Measurements from ENCODE around the gene GSK3B. TPM values are rescaled to one million over a fixed set of nuclear protein-coding genes. Genes with fewer than 3 reads are reported as not detected.

GSK3B gene
- total RNA-seq, 1 experiment from 2014 or later: 56.4 TPM

GRCh38 chr3:120113128-120114116, 19.2 kb upstream of the GSK3B start:
- no peak for DNase-seq
- no peaks in the 10 kb centered on the region for H3K4me1 ChIP-seq
- H3K36me3 ChIP-seq: no peaks in the 10 kb centered on the region
- no peaks in the 10 kb centered on the region for H3K27me3 ChIP-seq
- H3K4me3 ChIP-seq: no peak overlapping the region
- H3K27ac ChIP-seq: no peak overlapping the region
- 0 out of 2 replicates have a peak, but pooled peaks cover 5% of the 10 kb centered on the region for H3K9me3 ChIP-seq (replicated peaks)

- H3K27ac ChIP-seq: no peak overlapping the region
- no peaks in the 10 kb centered on the region for H3K27me3 ChIP-seq
- H3K9me3 ChIP-seq (replicated peaks): no peaks in the 10 kb centered on the region
- H3K36me3 ChIP-seq: no peaks in the 10 kb centered on the region
- H3K4me1 ChIP-seq: no peaks in the 10 kb centered on the region
- no peak for DNase-seq
- no peak overlapping the region for H3K4me3 ChIP-seq
Observed at GRCh38 chr3:120111898-120112297, 17.7 kb upstream of the GSK3B start.

- Histone ChIP-seq H3K9me3 (replicated peaks) (no peaks in the 10 kb centered on the region), H3K36me3 (0 out of 2 replicates have a peak, but pooled peaks cover 3% of the 10 kb centered on the region), H3K4me3 (no peak overlapping the region), H3K4me1 (no peaks in the 10 kb centered on the region), H3K27me3 (no peaks in the 10 kb centered on the region), H3K27ac (no peak overlapping the region)
- DNase-seq: no peak
Observed at GRCh38 chr3:120103276-120103675, 9.0 kb upstream of the GSK3B start.

GRCh38 chr3:120102674-120103073, 8.4 kb upstream of the GSK3B start:
- H3K4me3 ChIP-seq: no peak overlapping the region
- no peaks in the 10 kb centered on the region for H3K4me1 ChIP-seq
- no peaks in the 10 kb centered on the region for H3K27me3 ChIP-seq
- no peak overlapping the region for H3K27ac ChIP-seq
- 0 out of 2 replicates have a peak, but pooled peaks cover 3% of the 10 kb centered on the region for H3K36me3 ChIP-seq
- no peaks in the 10 kb centered on the region for H3K9me3 ChIP-seq (replicated peaks)
- DNase-seq: no peak

GRCh38 chr3:120102232-120102631, 8.0 kb upstream of the GSK3B start:
- Histone ChIP-seq H3K9me3 (replicated peaks) (no peaks in the 10 kb centered on the region), H3K27me3 (no peaks in the 10 kb centered on the region), H3K27ac (no peak overlapping the region), H3K36me3 (peaks cover 3% of the 10 kb centered on the region; the same call in 1 of the 2 replicates), H3K4me3 (no peak overlapping the region), H3K4me1 (no peaks in the 10 kb centered on the region)
- no peak for DNase-seq

GRCh38 chr3:120101624-120102023, 7.4 kb upstream of the GSK3B start:
- Histone ChIP-seq H3K27ac (no peak overlapping the region), H3K27me3 (no peaks in the 10 kb centered on the region), H3K36me3 (peaks cover 3% of the 10 kb centered on the region; the same call in 1 of the 2 replicates), H3K9me3 (replicated peaks) (no peaks in the 10 kb centered on the region), H3K4me3 (no peak overlapping the region), H3K4me1 (no peaks in the 10 kb centered on the region)
- no peak for DNase-seq

- no peaks in the 10 kb centered on the region for H3K27me3 ChIP-seq
- H3K4me3 ChIP-seq: no peak overlapping the region
- DNase-seq: no peak
- peaks cover 3% of the 10 kb centered on the region; the same call in 1 of the 2 replicates for H3K36me3 ChIP-seq
- H3K9me3 ChIP-seq (replicated peaks): no peaks in the 10 kb centered on the region
- H3K4me1 ChIP-seq: no peaks in the 10 kb centered on the region
- H3K27ac ChIP-seq: no peak overlapping the region
Observed at GRCh38 chr3:120100711-120101110, 6.5 kb upstream of the GSK3B start.

GRCh38 chr3:120098710-120099109, 4.5 kb upstream of the GSK3B start:
- H3K9me3 ChIP-seq (replicated peaks): no peaks in the 10 kb centered on the region
- H3K4me1 ChIP-seq: no peaks in the 10 kb centered on the region
- no peak for DNase-seq
- H3K27me3 ChIP-seq: no peaks in the 10 kb centered on the region
- no peak overlapping the region for H3K4me3 ChIP-seq
- H3K36me3 ChIP-seq: peaks cover 3% of the 10 kb centered on the region; the same call in 1 of the 2 replicates
- H3K27ac ChIP-seq: no peak overlapping the region

- Histone ChIP-seq H3K9me3 (replicated peaks) (no peaks in the 10 kb centered on the region), H3K4me3 (peak overlapping the region; percentile 74), H3K4me1 (no peaks in the 10 kb centered on the region), H3K36me3 (no peaks in the 10 kb centered on the region; the same call in 1 of the 2 replicates), H3K27me3 (no peaks in the 10 kb centered on the region), H3K27ac (peak overlapping the region; percentile 99)
- DNase-seq: peak; percentile 17 to 61
Observed at GRCh38 chr3:120095979-120096426, 1.8 kb upstream of the GSK3B start.

- H3K4me3 ChIP-seq: peak overlapping the region; percentile 74
- H3K27ac ChIP-seq: peak overlapping the region; percentile 99
- 0 out of 2 replicates have a peak, but pooled peaks cover 3% of the 10 kb centered on the region for H3K4me1 ChIP-seq
- no peaks in the 10 kb centered on the region for H3K27me3 ChIP-seq
- H3K36me3 ChIP-seq: no peaks in the 10 kb centered on the region; the same call in 1 of the 2 replicates
- no peaks in the 10 kb centered on the region for H3K9me3 ChIP-seq (replicated peaks)
- DNase-seq: peak; percentile 93 to 94
Observed at GRCh38 chr3:120095226-120095978, 1.2 kb upstream of the GSK3B start.

GRCh38 chr3:120094776-120095225, 554 bp upstream of the GSK3B start:
- H3K9me3 ChIP-seq (replicated peaks): no peaks in the 10 kb centered on the region
- peak; percentile 99 to 100 for DNase-seq
- peak overlapping the region; percentile 74 for H3K4me3 ChIP-seq
- 0 out of 2 replicates have a peak, but pooled peaks cover 3% of the 10 kb centered on the region for H3K4me1 ChIP-seq
- H3K27ac ChIP-seq: peak overlapping the region; percentile 99
- H3K36me3 ChIP-seq: no peaks in the 10 kb centered on the region; the same call in 1 of the 2 replicates
- H3K27me3 ChIP-seq: no peaks in the 10 kb centered on the region

- DNase-seq: peak; percentile 13 to 38
- H3K27ac ChIP-seq: peak overlapping the region; percentile 99
- 0 out of 2 replicates have a peak, but pooled peaks cover 3% of the 10 kb centered on the region for H3K4me1 ChIP-seq
- H3K36me3 ChIP-seq: peaks cover 4% of the 10 kb centered on the region; the same call in 1 of the 2 replicates
- H3K9me3 ChIP-seq (replicated peaks): no peaks in the 10 kb centered on the region
- H3K4me3 ChIP-seq: peak overlapping the region; percentile 74
- H3K27me3 ChIP-seq: no peaks in the 10 kb centered on the region
Observed at GRCh38 chr3:120093119-120093910, 932 bp downstream of the GSK3B start.

GRCh38 chr3:120092474-120092873, 1.8 kb downstream of the GSK3B start:
- Histone ChIP-seq H3K4me3 (peak overlapping the region; percentile 74), H3K27me3 (no peaks in the 10 kb centered on the region), H3K27ac (no peak overlapping the region), H3K36me3 (peaks cover 8% of the 10 kb centered on the region; the same call in 1 of the 2 replicates), H3K9me3 (replicated peaks) (no peaks in the 10 kb centered on the region), H3K4me1 (0 out of 2 replicates have a peak, but pooled peaks cover 3% of the 10 kb centered on the region)
- DNase-seq: no peak

GRCh38 chr3:120090422-120090821, 3.8 kb downstream of the GSK3B start:
- 0 out of 2 replicates have a peak, but pooled peaks cover 3% of the 10 kb centered on the region for H3K4me1 ChIP-seq
- no peaks in the 10 kb centered on the region for H3K27me3 ChIP-seq
- H3K4me3 ChIP-seq: peak overlapping the region; percentile 74
- peaks cover 11% of the 10 kb centered on the region; the same call in 1 of the 2 replicates for H3K36me3 ChIP-seq
- H3K27ac ChIP-seq: no peak overlapping the region
- DNase-seq: no peak
- no peaks in the 10 kb centered on the region for H3K9me3 ChIP-seq (replicated peaks)

Data from SJCRH30 (cell line).